HepG2 (cell line): ENCODE results near the gene FOXD1. TPM values are rescaled to one million over a fixed set of nuclear protein-coding genes. Genes with fewer than 3 reads are reported as not detected.

Experiments used
- ATAC-seq: fragments of 200-7000 bp; cut with Tn5 transposase; 3 replicates; pipeline ENCODE4 v1.9.1; 2020; ENCODE audit warnings: mild to moderate bottlenecking, moderate library complexity
- BruUV-seq: library from RNA; stranded (reverse); fragments of 400-500 nt; replicated peaks from 2 replicates; lab custom pipeline; 2021; lab: Mats Ljungman, UMichigan
- CTCF ChIA-PET: fragments of 300-600 bp; formaldehyde crosslinking; extraction: SDS; loops from one replicate; lab custom pipeline; 2021; ENCODE audit warnings: low total read pairs, inconsistent platforms, low intra/inter-chr PET ratio; lab: Yijun Ruan, JAX
- POLR2A ChIA-PET: fragments of 350-600 bp; sonication (Branson Sonifier 250); formaldehyde crosslinking; loops from one replicate; lab custom pipeline; 2020; ENCODE audit warnings: antibody characterized with exemption, inconsistent platforms; lab: Yijun Ruan, JAX
- DNase-seq: peaks from one replicate; pipeline ENCODE4 v3.0.0-alpha.2; 2015; ENCODE audit warnings: low spot score
- FAIRE-seq: peaks from 3 replicates; lab custom pipeline; 2011; peaks lifted over from hg19 to GRCh38; lab: Jason Lieb, UNC
- H2AFZ ChIP-seq: one replicate; pipeline ENCODE4 v1.6.1; 2011; ENCODE audit warnings: low read length, inconsistent platforms
- H3K27ac ChIP-seq: fragments of 300-600 bp; 3 replicates; pipeline ENCODE4 v1.8.0; 2011; ENCODE audit warnings: mixed run types, mild to moderate bottlenecking, mixed read lengths, low read length, inconsistent platforms; ENCODE audit not compliant: insufficient read depth; ENCODE audit errors: extremely low read length
- H3K27me3 ChIP-seq, 2 experiments: fragments of 200-600 bp in 1 of 2; 2 replicates in 1 of 2; 3 replicates in 1 of 2; pipeline versions ENCODE4 v1.6.0 to v1.8.0; 2011; ENCODE audit warnings: low read length in 2 of 2, mild to moderate bottlenecking in 2 of 2, moderate library complexity in 2 of 2, inconsistent platforms in 1 of 2; ENCODE audit not compliant: insufficient read depth in 2 of 2, control insufficient read depth in 1 of 2
- H3K36me3 ChIP-seq, 2 experiments: fragments of 200-600 bp in 1 of 2; replicated peaks in 1 of 2; 2 replicates in 1 of 2; 3 replicates in 1 of 2; pipeline versions ENCODE4 v1.5.1 to v1.8.0; 2011; ENCODE audit warnings: low read length in 2 of 2, inconsistent platforms in 1 of 2; ENCODE audit not compliant: insufficient read depth in 2 of 2, control insufficient read depth in 1 of 2
- H3K4me1 ChIP-seq: 2 replicates; pipeline ENCODE4 v1.5.1; 2012; ENCODE audit warnings: low read length, inconsistent platforms; ENCODE audit not compliant: insufficient read depth
- H3K4me2 ChIP-seq: 2 replicates; pipeline ENCODE4 v1.6.0; 2011; ENCODE audit warnings: low read depth, low read length, inconsistent platforms
- H3K4me3 ChIP-seq, 3 experiments: fragments of 200-600 bp in 1 of 3; sonication (generic), shearing (Covaris generic) in 1 of 3; replicated peaks in 1 of 3; 2 replicates each; pipeline ENCODE4 v1.5.1; 2011 to 2016; ENCODE audit warnings: low read length in 3 of 3, inconsistent platforms in 2 of 3, low read depth in 2 of 3, mild to moderate bottlenecking in 2 of 3, control low read depth in 1 of 3, mixed read lengths in 1 of 3; ENCODE audit not compliant: insufficient read depth in 1 of 3
- H3K79me2 ChIP-seq: one replicate; pipeline ENCODE4 v1.6.1; 2011; ENCODE audit warnings: low read length, inconsistent platforms; ENCODE audit not compliant: insufficient read depth
- H3K9ac ChIP-seq: 2 replicates; pipeline ENCODE4 v1.6.0; 2011; ENCODE audit warnings: mild to moderate bottlenecking, low read depth, low read length, inconsistent platforms; ENCODE audit not compliant: insufficient read depth
- H3K9me3 ChIP-seq: 2 replicates; pipeline ENCODE4 v1.5.1; 2012; ENCODE audit warnings: mild to moderate bottlenecking, low read length
- H4K20me1 ChIP-seq: 2 replicates; pipeline ENCODE4 v1.6.0; 2011; ENCODE audit warnings: inconsistent platforms, mild to moderate bottlenecking, low read length, moderate library complexity; ENCODE audit not compliant: insufficient read depth
- ASH2L ChIP-seq: fragments of 300-600, 200-600 bp; sonication (generic); IDR thresholded peaks from 2 replicates; pipeline ENCODE4 v1.7.0; 2017; ENCODE audit warnings: low read depth, mild to moderate bottlenecking, moderate library complexity, mixed read lengths, low read length; ENCODE audit not compliant: insufficient read length
- BRCA1 ChIP-seq: sonication (generic); formaldehyde crosslinking; IDR thresholded peaks from 2 replicates; pipeline ENCODE4 v1.4.0; 2020; ENCODE audit warnings: missing genetic modification reagents
- CSRNP1 ChIP-seq: sonication (generic); formaldehyde crosslinking; IDR thresholded peaks from 2 replicates; pipeline ENCODE4 v1.8.1; 2023; ENCODE audit warnings: mild to moderate bottlenecking, missing genetic modification reagents
- GABPA ChIP-seq, 2 experiments: IDR thresholded peaks; 2 replicates each; pipeline ENCODE4 v1.6.1; 2011 to 2016; ENCODE audit warnings: low read depth in 2 of 2, low read length in 1 of 2, missing biosample characterization in 1 of 2, missing genetic modification characterization in 1 of 2
- GTF3A ChIP-seq: sonication (generic); formaldehyde crosslinking; conservative IDR thresholded peaks from 2 replicates; pipeline ENCODE4 v1.4.0; 2020; ENCODE audit warnings: mild to moderate bottlenecking, missing genetic modification reagents
- HNRNPL ChIP-seq: fragments of 200-400 bp; formaldehyde crosslinking; IDR thresholded peaks from 2 replicates; pipeline ENCODE4 v1.6.1; 2017; ENCODE audit warnings: mild to moderate bottlenecking, low read depth, low read length
- MED1 ChIP-seq: sonication (generic); formaldehyde crosslinking; IDR thresholded peaks from 2 replicates; pipeline ENCODE4 v1.4.0; 2020; ENCODE audit warnings: missing genetic modification reagents
- MEIS1 ChIP-seq: sonication (generic); formaldehyde crosslinking; IDR thresholded peaks from 2 replicates; pipeline ENCODE4 v1.9.0; 2021; ENCODE audit warnings: mild to moderate bottlenecking, missing genetic modification reagents, moderate library complexity, borderline replicate concordance
- NFIC ChIP-seq: IDR thresholded peaks from 2 replicates; pipeline ENCODE4 v1.6.1; 2012; ENCODE audit warnings: mild to moderate bottlenecking, low read length, inconsistent platforms
- ZIK1 ChIP-seq: sonication (generic); formaldehyde crosslinking; IDR thresholded peaks from 2 replicates; pipeline ENCODE4 v1.5.0; 2020; ENCODE audit warnings: mild to moderate bottlenecking, low read depth, missing genetic modification reagents, borderline replicate concordance
- ZMAT5 ChIP-seq: sonication (generic); formaldehyde crosslinking; IDR thresholded peaks from 2 replicates; pipeline ENCODE4 v1.5.0; 2020; ENCODE audit warnings: mild to moderate bottlenecking, low read depth, missing genetic modification reagents, borderline replicate concordance
- ZNF275 ChIP-seq: sonication (generic); formaldehyde crosslinking; IDR thresholded peaks from 2 replicates; pipeline ENCODE4 v1.8.0; 2022; ENCODE audit warnings: missing genetic modification reagents, mild to moderate bottlenecking, inconsistent platforms, borderline replicate concordance
- ZNF350 ChIP-seq: sonication (generic); formaldehyde crosslinking; IDR thresholded peaks from 2 replicates; pipeline ENCODE4 v1.4.0; 2020; ENCODE audit warnings: mild to moderate bottlenecking, low read depth, missing genetic modification reagents, borderline replicate concordance
- ZNF615 ChIP-seq: sonication (generic); formaldehyde crosslinking; IDR thresholded peaks from 2 replicates; pipeline ENCODE4 v1.5.0; 2020; ENCODE audit warnings: mild to moderate bottlenecking, missing genetic modification reagents, borderline replicate concordance
- ZNF746 ChIP-seq: sonication (generic); formaldehyde crosslinking; IDR thresholded peaks from 2 replicates; pipeline ENCODE4 v1.8.0; 2022; ENCODE audit warnings: mild to moderate bottlenecking, missing genetic modification reagents
- WGBS: methylation state at CpG from one replicate; pipeline ENCODE4 v1.1.6; 2017; ENCODE audit warnings: low lambda C conversion rate; 5-methylcytosine and 5-hydroxymethylcytosine counted together
- in situ Hi-C: cut with HindIII; loops from 2 replicates; pipeline ENCODE4 v1.10.0; 2017; ENCODE audit warnings: low pct_unique_long_range_greater_than_20kb; ENCODE audit not compliant: extremely low pct_ligation_motif_present
- intact Hi-C: fragments of 100-400 bp; cut with micrococcal nuclease; formaldehyde crosslinking; loops from one replicate; pipeline ENCODE4 v1.10.0; 2022; ENCODE audit not compliant: unreplicated experiment
- polyA plus RNA-seq, 8 experiments: library from polyadenylated mRNA; depleted of rRNA in 3 of 8; stranded (reverse) in 7 of 8; unstranded in 1 of 8; fragments of >200 nt; fragmentation: Illumina TruSeq in 4 of 8; extraction: Trizol in 4 of 8; gene quantifications; 2 replicates each; pipeline versions ENCODE4 v1.2.1 to v1.2.3, GENCODE V29; 2011 to 2016; ENCODE audit warnings: low read depth in 4 of 8, missing spikeins in 1 of 8, mixed read lengths in 1 of 8; ENCODE audit not compliant: insufficient read depth in 1 of 8
- total RNA-seq, 5 experiments: library from RNA; depleted of rRNA; stranded (reverse); fragments of >200 nt; fragmentation: Illumina TruSeq; extraction: Trizol; gene quantifications; 2 replicates each; pipeline ENCODE4 v1.2.3, GENCODE V29; 2016; ENCODE audit warnings: low read depth in 1 of 5

Gene FOXD1
- total and polyA plus RNA-seq, 2 of the 13 experiments (the other 11 are each of a cell fraction or from before 2014, with no cell fraction given), result 0.04 to 0.05 TPM

GRCh38 chr5:73483676-73484075 is 35.1 kb upstream of the FOXD1 start:
- H3K27ac ChIP-seq, result no peak overlapping the region
- DNase-seq (no peak), FAIRE-seq (no peak), ATAC-seq (no peak)
- ChIA-PET POLR2A (no interaction called here), CTCF (no interaction called here)
- no TSS peak for BruUV-seq
- TF ChIP-seq MED1 (CRISPR knock-in tag) (no peak), ZIK1 (CRISPR knock-in tag) (no peak), NFIC (no peak), HNRNPL (no peak)
- 6% methylated on average over 4 of the region's 4 CpGs for WGBS
- H3K9ac ChIP-seq, result no peak overlapping the region
- no peaks in the 10 kb centered on the region for H3K79me2 ChIP-seq
- peaks cover 0 to 24% of the 10 kb centered on the region in 2 experiments; a peak in 4 of 5 replicates for H3K27me3 ChIP-seq
- H2AFZ ChIP-seq, result no peak overlapping the region
- no peaks in the 10 kb centered on the region for H3K9me3 ChIP-seq
- no peak overlapping the region for H3K4me2 ChIP-seq
- H4K20me1 ChIP-seq, result no peaks in the 10 kb centered on the region
- in situ Hi-C loops, result no loop called here
- H3K4me1 ChIP-seq, result no peaks in the 10 kb centered on the region
- H3K36me3 ChIP-seq, result no peaks in the 10 kb centered on the region
- intact Hi-C loops, result no loop called here
- no peak overlapping the region for H3K4me3 ChIP-seq

- Histone ChIP-seq H3K27me3 (peaks cover 0 to 18% of the 10 kb centered on the region in 2 experiments; a peak in 3 of 5 replicates), H3K4me1 (no peaks in the 10 kb centered on the region), H3K9ac (no peak overlapping the region), H3K27ac (no peak overlapping the region), H4K20me1 (no peaks in the 10 kb centered on the region), H3K4me2 (no peak overlapping the region), H3K9me3 (no peaks in the 10 kb centered on the region), H3K79me2 (no peaks in the 10 kb centered on the region), H3K36me3 (no peaks in the 10 kb centered on the region), H2AFZ (no peak overlapping the region), H3K4me3 (no peak overlapping the region)
- 17% methylated on average over 4 of the region's 4 CpGs for WGBS
- no TSS peak for BruUV-seq
- POLR2A ChIA-PET, result no interaction called here
- ATAC-seq, result no peak
- in situ Hi-C loops (no loop called here), intact Hi-C loops (no loop called here)
- CTCF ChIA-PET, result no interaction called here
- FAIRE-seq, result no peak
- DNase-seq, result no peak
- TF ChIP-seq ZMAT5 (no peak), ZNF350 (no peak), MEIS1 (CRISPR knock-in tag) (no peak), ZNF615 (CRISPR knock-in tag) (no peak), GTF3A (no peak), CSRNP1 (CRISPR knock-in tag) (no peak), BRCA1 (CRISPR knock-in tag) (no peak), GABPA (IDR thresholded peaks at IDR 0.05; ENCODE audit: low read depth, low read length) (no peak), GABPA (CRISPR knock-in tag; IDR thresholded peaks at IDR 0.05; ENCODE audit: low read depth) (no peak), ZNF746 (CRISPR knock-in tag) (no peak), ASH2L (no peak), ZNF275 (CRISPR knock-in tag) (no peak)
Observed at GRCh38 chr5:73482383-73483136, 34.0 kb upstream of the FOXD1 start.
